Cortex of kidney (tissue), 1 donor: ENCODE data around the gene RAI14.
"Not testable (repeated sequence)": the region's sequence is repeated elsewhere in the genome, so short reads cannot be mapped to it uniquely, and the experiment has no call there.

ENCODE experiments used
- DNase-seq: peaks from one replicate; lab custom pipeline; 2025; lab: John Stamatoyannopoulos, UW

The RAI14 gene

DNA sequence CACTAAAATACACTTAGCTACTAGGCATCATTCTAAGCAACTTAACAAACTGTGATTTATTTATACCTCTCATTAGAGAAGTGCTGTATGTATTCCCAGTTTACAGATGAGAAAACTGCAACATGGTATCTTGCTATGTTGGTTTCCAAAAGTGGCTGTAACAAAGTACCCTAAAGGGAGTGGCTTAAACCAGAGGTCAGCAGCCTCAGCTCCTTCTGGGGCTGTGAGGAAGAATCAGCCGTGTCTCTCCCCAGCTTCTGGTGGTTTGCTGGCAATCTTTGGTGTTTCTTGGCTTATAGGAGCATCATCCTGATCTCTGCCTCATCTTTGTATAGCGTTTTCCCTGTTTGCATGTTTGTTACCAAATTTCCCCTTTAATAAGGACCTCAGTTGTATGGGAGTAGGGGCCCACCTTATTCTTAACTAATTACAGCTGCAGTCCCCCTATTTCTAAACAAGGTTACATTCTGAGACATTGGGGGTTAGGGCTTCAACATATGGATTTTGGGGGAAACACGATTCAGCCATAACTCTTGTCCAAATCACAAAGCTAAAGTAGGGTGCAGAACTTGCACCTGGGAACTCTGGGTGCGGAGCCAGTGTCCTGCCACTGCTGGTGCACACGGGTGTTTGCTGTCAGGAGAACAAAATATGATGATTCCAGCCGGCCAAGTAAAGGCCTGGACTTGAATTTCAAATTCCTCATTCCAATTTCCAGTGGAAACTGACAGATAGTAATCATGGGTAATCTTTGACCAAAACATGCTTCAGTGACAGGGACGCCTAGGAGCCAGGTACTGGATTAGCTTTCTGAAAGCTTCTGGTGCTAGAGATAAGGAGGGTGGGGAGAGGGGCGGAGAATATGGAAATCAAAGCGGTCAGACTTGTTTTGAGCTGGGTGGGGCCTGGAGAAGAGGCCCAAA lies 43.3 kb downstream of the RAI14 start:
- DNase-seq, result no peak

- no peak for DNase-seq
Observed at GRCh38 chr5:34700078-34700452, 43.9 kb downstream of the RAI14 start.

GRCh38 chr5:34701442-34701841 lies 45.3 kb downstream of the RAI14 start:
- not testable (repeated sequence) for DNase-seq

DNA sequence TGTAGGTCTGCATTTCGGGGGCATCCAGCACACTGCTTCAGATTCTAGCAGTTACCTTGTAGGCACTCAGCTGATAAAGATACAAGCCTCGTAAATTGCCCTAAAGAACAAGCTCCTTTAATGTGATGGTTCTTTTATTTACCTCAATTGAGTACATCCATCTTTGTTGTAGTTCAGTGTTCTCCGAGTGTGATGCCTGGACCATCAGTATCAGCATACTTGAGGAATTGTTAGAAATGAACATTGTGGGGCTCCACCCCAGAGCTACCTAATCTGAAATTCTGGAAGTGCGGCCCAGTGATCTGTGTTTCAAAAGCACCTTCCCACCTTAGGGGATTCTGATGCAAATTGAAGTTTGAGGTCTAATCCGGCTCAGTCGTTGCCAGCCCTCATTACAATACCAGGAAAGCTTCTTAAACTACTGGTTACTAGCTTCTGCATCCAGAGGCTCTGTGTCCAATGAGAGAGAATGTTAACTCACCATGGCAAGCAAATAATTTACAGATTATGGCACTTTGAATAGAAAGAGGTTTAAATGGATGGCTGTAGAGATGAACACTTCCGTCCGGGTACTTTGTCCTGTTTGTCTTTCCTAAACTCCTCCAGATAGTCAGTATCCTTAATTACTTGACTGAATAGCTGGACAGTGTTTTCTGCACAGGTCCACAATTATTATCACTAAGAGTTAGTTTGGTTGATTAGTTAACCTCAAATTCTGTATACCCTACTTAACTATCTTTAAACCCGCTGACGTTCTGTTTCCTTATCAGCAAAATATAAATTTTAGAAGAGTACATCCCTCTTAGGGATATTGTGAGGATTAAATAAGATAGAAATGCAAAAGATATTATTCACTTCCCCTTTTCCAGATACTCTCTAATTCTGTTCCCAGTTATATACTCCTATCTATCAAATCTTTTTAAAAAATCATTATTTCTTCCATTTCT lies 47.9 kb downstream of the RAI14 start:
- no peak for DNase-seq

GRCh38 chr5:34706084-34706483 lies 50.0 kb downstream of the RAI14 start:
- no peak for DNase-seq

- DNase-seq, result no peak
Observed at GRCh38 chr5:34707451-34708107, 51.5 kb downstream of the RAI14 start.

DNA sequence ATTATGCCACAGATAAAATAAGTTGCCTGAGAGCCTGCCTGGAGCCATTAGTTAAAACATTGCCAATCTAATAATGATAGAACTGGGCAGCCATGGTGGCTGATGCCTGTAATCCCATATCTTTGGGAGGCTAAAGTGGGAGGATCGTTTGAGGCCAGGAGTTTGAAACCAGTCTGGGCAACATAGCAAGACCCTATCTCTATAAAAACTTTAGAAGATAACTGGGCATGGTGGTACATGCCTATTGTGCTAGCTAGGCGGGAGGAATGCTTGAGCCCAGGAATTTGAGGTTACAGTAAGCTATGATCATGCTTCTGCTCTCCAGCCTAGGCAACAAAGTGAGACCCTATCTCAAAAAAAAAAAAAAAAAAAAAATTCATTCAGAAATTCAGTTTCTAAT lies 52.6 kb downstream of the RAI14 start:
- no peak for DNase-seq

DNA sequence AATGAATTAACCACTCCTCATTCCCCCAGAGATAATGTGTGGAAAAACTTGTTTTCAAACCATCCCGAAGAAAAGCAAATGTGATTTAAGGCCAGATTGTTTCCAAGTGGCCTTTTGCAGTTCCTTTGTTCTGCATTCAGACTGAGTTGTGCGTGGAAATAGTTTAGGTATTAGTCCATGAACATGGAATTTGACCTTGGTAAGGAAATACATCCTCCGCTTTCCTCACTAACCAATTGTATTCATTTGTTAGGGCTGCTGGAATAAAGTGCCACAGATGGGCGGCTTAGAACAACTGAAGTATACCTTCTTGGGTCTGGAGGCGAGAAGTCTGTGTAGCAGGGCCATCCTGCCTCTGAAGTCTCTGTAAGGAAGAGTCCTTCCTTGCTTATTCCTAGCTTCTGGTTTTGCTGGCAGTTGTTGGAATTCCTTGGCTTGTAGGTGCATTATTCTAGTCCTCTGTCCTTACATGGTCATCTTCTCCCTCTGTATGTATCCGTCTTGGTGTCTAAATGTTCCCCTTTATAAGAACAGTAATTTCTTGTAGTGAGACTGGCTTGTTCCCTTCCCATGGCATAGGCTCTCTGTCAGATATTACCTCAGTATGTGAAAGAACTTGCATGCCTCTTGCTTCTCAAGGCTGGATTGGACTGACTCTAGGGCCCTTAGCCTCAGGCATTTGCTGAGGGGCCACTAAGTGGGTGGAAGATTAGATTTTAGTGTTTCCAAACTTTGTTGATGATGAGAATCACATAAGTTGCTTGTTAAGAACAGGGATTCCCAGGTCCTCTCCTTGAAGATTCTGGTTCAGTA lies 53.9 kb downstream of the RAI14 start:
- no peak for DNase-seq

DNA sequence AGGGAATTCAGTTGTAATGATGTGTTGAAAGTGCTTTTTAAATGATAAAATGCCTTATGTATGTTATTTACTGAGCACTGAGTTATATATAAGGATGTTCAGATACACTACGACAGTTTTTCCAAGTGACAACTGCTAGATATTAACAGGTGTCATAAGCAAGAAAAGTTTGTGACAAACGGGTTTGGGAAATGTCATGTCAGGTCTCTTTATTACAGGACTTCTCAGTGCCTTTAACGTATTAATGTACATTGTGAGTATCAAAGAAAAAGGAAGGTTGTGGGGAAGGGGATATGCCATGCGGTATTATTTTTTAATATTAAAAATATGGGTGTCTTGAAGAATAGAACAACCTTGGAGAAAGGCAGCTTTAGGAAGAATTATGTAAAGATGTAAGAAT lies 56.4 kb downstream of the RAI14 start:
- DNase-seq, result no peak

DNA sequence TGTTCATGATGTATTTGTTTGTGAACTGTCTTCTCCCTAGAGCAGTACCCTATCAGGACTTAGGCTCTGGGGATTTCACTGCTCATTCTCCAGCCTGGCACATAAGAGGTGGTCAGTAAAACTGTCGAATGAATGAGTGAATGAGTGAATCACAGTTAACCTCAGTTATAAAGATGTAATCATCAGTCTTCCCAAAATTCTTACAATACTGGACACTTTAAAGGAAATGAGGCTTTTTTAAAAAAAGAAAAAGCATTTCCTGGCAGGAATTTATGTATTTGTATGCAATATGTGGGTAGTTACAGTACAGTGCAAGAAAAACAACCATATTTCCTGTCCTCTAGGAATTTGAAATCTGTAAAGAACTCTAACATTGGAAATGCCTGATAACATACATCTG lies 59.6 kb downstream of the RAI14 start:
- no peak for DNase-seq

DNA sequence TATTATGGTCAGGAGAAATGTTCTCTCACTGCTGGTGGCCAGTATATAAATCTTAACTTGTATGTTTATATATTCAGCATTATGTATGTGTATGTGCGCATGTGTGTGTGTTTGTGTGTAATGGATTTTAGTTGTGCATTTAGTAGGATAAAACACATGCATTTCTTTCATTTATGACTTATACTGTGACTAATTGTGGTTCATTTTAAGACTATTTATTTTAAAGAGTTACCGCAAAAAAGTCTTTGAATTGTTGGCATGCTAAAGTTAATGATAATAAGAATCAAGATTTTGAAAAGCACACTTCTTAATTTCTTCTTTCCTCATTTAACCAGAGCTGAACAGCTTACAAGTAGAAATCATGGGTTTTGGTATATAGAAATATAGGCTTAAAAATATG lies 60.9 kb downstream of the RAI14 start:
- no peak for DNase-seq

- DNase-seq, result no peak
Observed at GRCh38 chr5:34717426-34718327, 61.5 kb downstream of the RAI14 start.

GRCh38 chr5:34718516-34718915 lies 62.4 kb downstream of the RAI14 start:
- no peak for DNase-seq

DNA sequence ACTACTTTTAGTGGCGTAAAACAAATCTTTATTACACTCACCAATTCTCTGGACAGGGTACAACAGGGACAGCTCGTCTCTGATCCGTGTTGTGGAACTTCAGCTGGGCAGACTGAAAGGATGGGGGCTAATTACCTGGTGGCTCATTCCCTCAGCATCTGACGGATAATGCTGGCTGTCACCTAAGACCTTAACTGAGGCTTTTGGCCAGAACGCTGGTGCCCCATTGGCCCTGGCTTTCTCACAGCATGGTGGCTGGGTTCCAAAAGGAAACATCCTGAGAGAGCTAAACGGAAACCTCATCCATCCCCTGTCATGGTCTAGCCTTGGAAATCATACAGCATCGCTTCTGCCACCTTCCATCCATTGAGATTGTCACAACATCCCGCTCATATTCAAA lies 62.9 kb downstream of the RAI14 start:
- no peak for DNase-seq

- DNase-seq, result no peak
Observed at GRCh38 chr5:34721327-34721726, 65.2 kb downstream of the RAI14 start.

DNA sequence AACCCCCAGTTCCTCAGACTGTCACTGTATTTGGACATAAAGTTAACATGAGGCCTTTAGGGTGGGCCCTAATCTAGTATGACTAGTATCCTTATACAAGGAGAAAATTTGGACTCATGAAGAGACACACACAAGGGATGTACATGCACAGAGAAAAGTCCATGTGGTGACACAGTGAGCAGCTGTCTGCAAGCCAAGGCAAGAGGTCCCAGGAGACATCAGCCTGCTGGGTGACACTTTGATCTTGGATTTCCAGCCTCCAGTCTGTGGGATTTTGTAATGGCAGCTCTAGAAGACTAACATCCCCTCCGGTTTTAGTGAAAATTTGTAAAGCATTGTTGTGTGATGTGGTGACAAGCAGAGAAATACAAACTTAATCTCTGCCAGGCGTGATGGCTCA lies 66.1 kb downstream of the RAI14 start:
- DNase-seq, result no peak

- no peak for DNase-seq
Observed at GRCh38 chr5:34724741-34725140, 68.6 kb downstream of the RAI14 start.

GRCh38 chr5:34727166-34727749 lies 71.1 kb downstream of the RAI14 start:
- DNase-seq, result not testable (repeated sequence)

DNA sequence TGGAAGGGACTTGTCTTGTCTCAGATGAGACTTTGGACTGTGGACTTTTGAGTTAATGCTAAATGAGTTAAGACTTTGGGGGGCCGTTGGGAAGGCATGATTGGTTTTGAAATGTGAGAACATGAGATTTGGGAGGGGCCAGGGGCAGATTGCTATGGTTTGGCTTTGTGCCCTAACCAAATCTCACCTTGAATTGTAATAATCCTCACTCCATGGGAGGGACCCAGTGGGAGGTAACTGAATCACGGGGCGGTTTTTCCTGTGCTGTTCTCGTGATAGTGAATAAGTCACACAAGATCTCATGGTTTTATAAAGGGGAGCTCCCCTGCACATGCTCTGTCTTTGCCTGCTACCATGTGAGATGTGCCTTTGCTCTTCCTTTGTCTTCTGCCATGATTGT lies 72.1 kb downstream of the RAI14 start:
- no peak for DNase-seq
